H1 (cell line): ENCODE measurements around the gene SLC39A6. TPM values are rescaled to one million over a fixed set of nuclear protein-coding genes. Genes with fewer than 3 reads are reported as not detected.

ENCODE experiments used
- CTCF ChIA-PET: fragments of 300-600 bp; sonication (Branson Sonifier 250); formaldehyde crosslinking; loops from one replicate; lab custom pipeline; 2021; ENCODE audit not compliant: partially characterized antibody; lab: Charles Lee
- POLR2A ChIA-PET: fragments of 300-600 bp; sonication (Branson Sonifier 250); formaldehyde crosslinking; loops from one replicate; lab custom pipeline; 2021; ENCODE audit warnings: inconsistent platforms; ENCODE audit not compliant: partially characterized antibody; lab: Charles Lee
- DNase-seq, 2 experiments: peaks; one replicate each; pipeline versions ENCODE4 v3.0.0 to v3.0.0-alpha.2; 2010 to 2022; ENCODE audit warnings: low spot score in 2 of 2, low read depth in 1 of 2, mixed read lengths in 1 of 2
- FAIRE-seq: peaks from 2 replicates; lab custom pipeline; 2011; peaks lifted over from hg19 to GRCh38; lab: Jason Lieb, UNC
- H2AFZ ChIP-seq: 2 replicates; pipeline ENCODE4 v1.8.1; 2012; ENCODE audit warnings: low read length, inconsistent platforms
- H2AK5ac ChIP-seq: 2 replicates; pipeline ENCODE4 v1.6.1; 2013; ENCODE audit warnings: low read depth, low read length
- H2BK120ac ChIP-seq: replicated peaks from 2 replicates; pipeline ENCODE3; 2013; ENCODE audit warnings: low read depth, low read length, inconsistent platforms
- H2BK12ac ChIP-seq: 2 replicates; pipeline ENCODE4 v1.6.1; 2013; ENCODE audit warnings: low read depth, low read length
- H2BK15ac ChIP-seq: 2 replicates; pipeline ENCODE4 v1.6.1; 2013; ENCODE audit warnings: low read length
- H2BK20ac ChIP-seq: 2 replicates; pipeline ENCODE4 v1.6.1; 2013; ENCODE audit warnings: low read length
- H2BK5ac ChIP-seq: 2 replicates; pipeline ENCODE4 v1.6.1; 2013; ENCODE audit warnings: low read depth, low read length
- H3K14ac ChIP-seq: 2 replicates; pipeline ENCODE4 v1.6.1; 2013; ENCODE audit warnings: inconsistent platforms; ENCODE audit not compliant: insufficient read length
- H3K18ac ChIP-seq: 2 replicates; pipeline ENCODE4 v1.6.1; 2013; ENCODE audit warnings: low read length; ENCODE audit errors: extremely low read depth
- H3K23ac ChIP-seq: 2 replicates; pipeline ENCODE4 v1.6.1; 2013; ENCODE audit warnings: inconsistent platforms; ENCODE audit not compliant: insufficient read length
- H3K23me2 ChIP-seq: 2 replicates; pipeline ENCODE4 v1.6.1; 2013; ENCODE audit warnings: low read depth, low read length
- H3K27ac ChIP-seq: 2 replicates; pipeline ENCODE4 v1.6.1; 2011; ENCODE audit warnings: low read depth, low read length, inconsistent platforms
- H3K27me3 ChIP-seq, 4 experiments: replicated peaks in 1 of 4; 1 replicate in 1 of 4; 2 replicates in 3 of 4; pipeline versions ENCODE4 v1.6.1 to v1.8.1; 2011 to 2013; ENCODE audit warnings: low read length in 3 of 4, mild to moderate bottlenecking in 3 of 4, inconsistent platforms in 2 of 4, mixed read lengths in 2 of 4, moderate library complexity in 1 of 4; ENCODE audit not compliant: control insufficient read depth in 3 of 4, insufficient read depth in 3 of 4; ENCODE audit errors: extremely low read depth in 1 of 4
- H3K36me3 ChIP-seq, 4 experiments: 2 replicates each; pipeline versions ENCODE4 v1.6.1 to v1.8.1; 2011 to 2013; ENCODE audit warnings: mild to moderate bottlenecking in 4 of 4, low read length in 3 of 4, moderate library complexity in 2 of 4, control low read depth in 1 of 4, inconsistent platforms in 1 of 4; ENCODE audit not compliant: insufficient read depth in 4 of 4, control insufficient read depth in 2 of 4
- H3K4ac ChIP-seq: replicated peaks from 2 replicates; pipeline ENCODE3; 2013; ENCODE audit warnings: low read length, low read depth, mixed read lengths, inconsistent platforms; ENCODE audit not compliant: insufficient read length
- H3K4me1 ChIP-seq, 4 experiments: replicated peaks in 1 of 4; 1 replicate in 1 of 4; 2 replicates in 3 of 4; pipeline versions ENCODE4 v1.6.1 to v1.8.1; 2011 to 2013; ENCODE audit warnings: low read length in 3 of 4, inconsistent platforms in 2 of 4, mixed read lengths in 1 of 4; ENCODE audit not compliant: insufficient read depth in 4 of 4, control insufficient read depth in 3 of 4
- H3K4me2 ChIP-seq, 2 experiments: 2 replicates each; pipeline versions ENCODE4 v1.6.1 to v1.8.1; 2011 to 2013; ENCODE audit warnings: low read depth in 2 of 2, low read length in 2 of 2, control low read depth in 1 of 2, inconsistent platforms in 1 of 2, mild to moderate bottlenecking in 1 of 2; ENCODE audit not compliant: insufficient read depth in 1 of 2
- H3K4me3 ChIP-seq, 4 experiments: fragments of 200-600, 300-600 bp in 1 of 4; sonication (generic), shearing (Covaris generic), sonication (Bioruptor Twin) in 1 of 4; 2 replicates each; pipeline versions ENCODE4 v1.5.1 to v1.8.1; 2011 to 2016; ENCODE audit warnings: low read length in 4 of 4, low read depth in 3 of 4, control low read depth in 2 of 4, inconsistent platforms in 2 of 4, mild to moderate bottlenecking in 2 of 4, mixed read lengths in 1 of 4, moderate library complexity in 1 of 4; ENCODE audit not compliant: insufficient read depth in 2 of 4; ENCODE audit errors: extremely low read depth in 1 of 4
- H3K56ac ChIP-seq: replicated peaks from 2 replicates; pipeline ENCODE3; 2013; ENCODE audit warnings: low read depth, mild to moderate bottlenecking, mixed read lengths, low read length, inconsistent platforms; ENCODE audit not compliant: insufficient read length
- H3K79me1 ChIP-seq: 2 replicates; pipeline ENCODE4 v1.6.1; 2013; ENCODE audit warnings: low read depth, low read length, control low read depth
- H3K79me2 ChIP-seq, 2 experiments: 2 replicates each; pipeline versions ENCODE4 v1.6.1 to v1.8.1; 2012 to 2013; ENCODE audit warnings: low read length in 2 of 2, mild to moderate bottlenecking in 2 of 2, inconsistent platforms in 1 of 2; ENCODE audit not compliant: insufficient read depth in 2 of 2, control insufficient read depth in 1 of 2
- H3K9ac ChIP-seq, 4 experiments: replicated peaks in 1 of 4; 1 replicate in 1 of 4; 2 replicates in 3 of 4; pipeline versions ENCODE4 v1.6.1 to v1.8.1; 2011 to 2013; ENCODE audit warnings: low read depth in 3 of 4, low read length in 3 of 4, control low read depth in 2 of 4, mild to moderate bottlenecking in 2 of 4, moderate library complexity in 2 of 4, inconsistent platforms in 1 of 4; ENCODE audit errors: extremely low read depth in 1 of 4
- H3K9me3 ChIP-seq, 2 experiments: 2 replicates each; pipeline versions ENCODE4 v1.6.1 to v1.8.1; 2012 to 2013; ENCODE audit warnings: mild to moderate bottlenecking in 2 of 2, moderate library complexity in 2 of 2, control low read depth in 1 of 2, inconsistent platforms in 1 of 2, low read depth in 1 of 2, low read length in 1 of 2, mixed read lengths in 1 of 2; ENCODE audit not compliant: insufficient read depth in 2 of 2
- H4K20me1 ChIP-seq, 2 experiments: replicated peaks in 1 of 2; 2 replicates each; pipeline versions ENCODE3 to v1.8.1; 2011 to 2013; ENCODE audit warnings: inconsistent platforms in 2 of 2, low read length in 2 of 2, mild to moderate bottlenecking in 1 of 2; ENCODE audit not compliant: insufficient read depth in 2 of 2, control insufficient read depth in 1 of 2
- H4K5ac ChIP-seq: 2 replicates; pipeline ENCODE4 v1.6.1; 2013; ENCODE audit warnings: low read length, low read depth, mixed read lengths, inconsistent platforms; ENCODE audit not compliant: insufficient read length
- H4K8ac ChIP-seq: 2 replicates; pipeline ENCODE4 v1.8.0; 2013; ENCODE audit warnings: mild to moderate bottlenecking, moderate library complexity, low read length, inconsistent platforms; ENCODE audit not compliant: insufficient read depth; ENCODE audit errors: extremely low read depth
- H4K91ac ChIP-seq: replicated peaks from 2 replicates; pipeline ENCODE3; 2013; ENCODE audit warnings: low read length, mixed read lengths, inconsistent platforms; ENCODE audit not compliant: insufficient read length
- BCL11A ChIP-seq, 2 experiments: IDR thresholded peaks; one replicate each; pipeline ENCODE4 v1.6.1; 2011; ENCODE audit warnings: low read depth in 2 of 2, low read length in 2 of 2, mild to moderate bottlenecking in 2 of 2
- CHD1 ChIP-seq: IDR thresholded peaks from 2 replicates; pipeline ENCODE4 v1.6.1; 2012; ENCODE audit warnings: low read depth, low read length, improper control_type of control experiment
- CHD2 ChIP-seq: IDR thresholded peaks from 2 replicates; pipeline ENCODE4 v1.6.1; 2012; ENCODE audit warnings: low read length, improper control_type of control experiment
- GABPA ChIP-seq: IDR thresholded peaks from 2 replicates; pipeline ENCODE4 v1.6.1; 2011; ENCODE audit warnings: mild to moderate bottlenecking, low read length, moderate library complexity, borderline replicate concordance; ENCODE audit not compliant: insufficient read depth
- HDAC6 ChIP-seq: IDR thresholded peaks from one replicate; pipeline ENCODE4 v1.7.1; 2012; ENCODE audit warnings: low read depth, mild to moderate bottlenecking, inconsistent platforms, low read length, moderate library complexity
- JUN ChIP-seq: IDR thresholded peaks from 2 replicates; pipeline ENCODE4 v1.6.1; 2011; ENCODE audit warnings: low read depth, mild to moderate bottlenecking, improper control_type of control experiment, low read length
- POU5F1 ChIP-seq: IDR thresholded peaks from 2 replicates; pipeline ENCODE4 v1.6.1; 2011; ENCODE audit warnings: low read depth, mild to moderate bottlenecking, low read length, moderate library complexity
- RFX5 ChIP-seq: IDR thresholded peaks from 2 replicates; pipeline ENCODE4 v1.6.1; 2011; ENCODE audit warnings: low read depth, low read length, improper control_type of control experiment, borderline replicate concordance
- SUZ12 ChIP-seq: fragments of 200-600 bp; sonication (generic); IDR thresholded peaks from 2 replicates; pipeline ENCODE4 v1.6.1; 2012; ENCODE audit warnings: mild to moderate bottlenecking, inconsistent platforms, low read length, moderate library complexity, mixed read lengths
- TCF12 ChIP-seq: IDR thresholded peaks from 2 replicates; pipeline ENCODE4 v1.6.1; 2011; ENCODE audit warnings: low read depth, mild to moderate bottlenecking, low read length
- ZNF274 ChIP-seq: IDR thresholded peaks from 2 replicates; pipeline ENCODE4 v1.7.0; 2012; ENCODE audit warnings: low read length, borderline replicate concordance; ENCODE audit errors: extremely low read depth
- polyA plus RNA-seq, 7 experiments: library from polyadenylated mRNA; depleted of rRNA in 3 of 7; stranded (reverse) in 5 of 7; unstranded in 2 of 7; fragments of >200 nt in 5 of 7; fragments of 200-250 nt in 2 of 7; gene quantifications; 1 replicate in 5 of 7; 2 replicates in 1 of 7; 4 replicates in 1 of 7; pipeline versions ENCODE4 v1.2.1 to v1.2.3, GENCODE V29; 2011 to 2013; ENCODE audit warnings: missing spikeins in 2 of 7, mixed read lengths in 2 of 7
- total RNA-seq: library from RNA; stranded (reverse); fragmentation: NEBNext Ultra II Directional; extraction: Animal tissue kit (Norgen Biotek cat#: 25700); gene quantifications from 2 replicates; pipeline ENCODE4 v1.2.1, GENCODE V29; 2021
- TF ChIP-seq, protein P1 (sequence below): IDR thresholded peaks from 2 replicates; pipeline ENCODE4 v1.6.1; 2012; ENCODE audit warnings: inconsistent platforms

The SLC39A6 gene
- total and polyA plus RNA-seq, 2 of the 8 experiments (the other 6 are each of a cell fraction or from before 2014, with no cell fraction given) = 36.8 to 55.4 TPM

DNA sequence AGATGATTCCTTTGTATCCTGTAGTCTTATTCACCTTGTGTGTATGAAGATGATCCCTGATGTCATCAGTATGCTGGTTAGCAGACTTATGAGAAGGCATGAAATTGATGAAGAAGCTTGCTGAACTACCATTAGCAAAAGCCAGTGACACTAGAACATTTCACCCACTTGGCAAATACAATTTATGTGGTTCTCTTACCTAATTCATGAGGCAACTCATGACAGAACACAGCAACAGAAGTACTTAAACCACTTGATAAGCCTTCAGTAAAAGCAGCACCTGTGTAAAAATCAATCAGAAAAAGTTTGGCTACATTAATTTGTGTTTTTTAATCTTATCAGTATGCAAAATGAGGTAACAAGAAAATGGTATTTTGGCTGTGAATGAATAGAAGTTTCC is 16.8 kb downstream of the SLC39A6 start:
- POLR2A ChIA-PET = interaction anchor here (1.0 kb wide), 1 partner anchor 14 kb away, joined by 3 read pairs; no protein-coding TSS in a partner anchor
- H4K91ac ChIP-seq = no peak overlapping the region
- no peak overlapping the region for H3K4me2 ChIP-seq
- H2AFZ ChIP-seq = no peak overlapping the region
- H2AK5ac ChIP-seq = no peak overlapping the region
- peaks cover 12 to 58% (median 40%) of the 10 kb centered on the region in 4 experiments for H3K36me3 ChIP-seq
- no peak overlapping the region for H4K5ac ChIP-seq
- no peak for TF ChIP-seq JUN
- no peak for TF ChIP-seq BCL11A (IDR thresholded peaks at IDR 0.05; ENCODE audit: low read depth in 2 of 2, low read length in 2 of 2)
- TF ChIP-seq HDAC6 = no peak
- no peak for TF ChIP-seq SUZ12
- TF ChIP-seq TCF12 = no peak
- TF ChIP-seq GABPA = no peak
- TF ChIP-seq RFX5 = no peak
- no peak for TF ChIP-seq CHD2
- no peak for TF ChIP-seq POU5F1
- TF ChIP-seq ZNF274 = no peak
- TF ChIP-seq, protein P1, sequence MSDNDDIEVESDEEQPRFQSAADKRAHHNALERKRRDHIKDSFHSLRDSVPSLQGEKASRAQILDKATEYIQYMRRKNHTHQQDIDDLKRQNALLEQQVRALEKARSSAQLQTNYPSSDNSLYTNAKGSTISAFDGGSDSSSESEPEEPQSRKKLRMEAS = no peak
- TF ChIP-seq CHD1 = no peak
- TF ChIP-seq, all 59 proteins: peak for 0
- Histone ChIP-seq H4K20me1 (no peaks in the 10 kb centered on the region), H2BK5ac (no peak overlapping the region), H3K4ac (no peak overlapping the region), H3K9me3 (no peaks in the 10 kb centered on the region), H3K27ac (no peak overlapping the region), H3K23me2 (no peaks in the 10 kb centered on the region), H2BK15ac (no peak overlapping the region), H3K79me2 (no peaks in the 10 kb centered on the region), H2BK12ac (no peak overlapping the region), H3K14ac (no peak overlapping the region), H3K23ac (no peak overlapping the region), H2BK20ac (no peak overlapping the region), H3K79me1 (no peaks in the 10 kb centered on the region; the same call in 1 of the 2 replicates), H3K18ac (no peak overlapping the region), H2BK120ac (no peak overlapping the region), H3K9ac (no peak overlapping the region), H3K27me3 (no peaks in the 10 kb centered on the region), H3K4me1 (no peaks in the 10 kb centered on the region), H4K8ac (no peak overlapping the region), H3K56ac (no peak overlapping the region), H3K4me3 (no peak overlapping the region)
- FAIRE-seq (no peak), DNase-seq (no peak)
- CTCF ChIA-PET = interaction anchor here (0.6 to 1.4 kb wide), 3 partner anchors 13 to 96 kb away, joined by 3 to 6 read pairs (median 3); no protein-coding TSS in a partner anchor
